ENCODE data around the gene PRKN.

The PRKN gene

DNA sequence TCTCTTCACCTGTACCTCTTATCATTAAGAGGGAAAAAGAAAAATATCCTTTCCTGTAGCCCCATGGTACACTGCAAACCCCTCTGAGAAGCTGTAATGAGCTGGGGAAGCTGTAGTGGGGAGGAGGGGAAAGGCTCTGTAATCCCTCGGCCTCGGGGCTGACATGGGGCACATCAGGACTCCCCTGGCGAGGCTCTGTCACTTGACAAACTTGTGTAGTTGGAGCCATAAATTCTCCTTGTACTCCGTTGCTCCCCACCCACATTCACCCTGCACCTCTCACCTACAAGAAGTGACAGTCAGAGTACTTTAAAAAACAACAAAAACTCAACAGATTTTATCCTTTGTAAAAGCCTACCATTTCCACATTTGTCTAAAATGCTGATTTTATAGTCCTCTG is 978.0 kb downstream of the PRKN start:
- Histone ChIP-seq H3K27me3 (ENCODE audit: insufficient read depth, poor library complexity, severe bottlenecking) (no peaks in the 10 kb centered on the region), H3K4me3 (ENCODE audit: severe bottlenecking) (no peak overlapping the region), H3K4me1 (ENCODE audit: insufficient read depth, poor library complexity, severe bottlenecking) (peaks cover 11% of the 10 kb centered on the region), H3K27ac (ENCODE audit: poor library complexity, severe bottlenecking) (no peak overlapping the region), H3K36me3 (ENCODE audit: low read depth) (no peaks in the 10 kb centered on the region), H3K9me3 (ENCODE audit: severe bottlenecking) (no peaks in the 10 kb centered on the region)
- TF ChIP-seq, protein P1, sequence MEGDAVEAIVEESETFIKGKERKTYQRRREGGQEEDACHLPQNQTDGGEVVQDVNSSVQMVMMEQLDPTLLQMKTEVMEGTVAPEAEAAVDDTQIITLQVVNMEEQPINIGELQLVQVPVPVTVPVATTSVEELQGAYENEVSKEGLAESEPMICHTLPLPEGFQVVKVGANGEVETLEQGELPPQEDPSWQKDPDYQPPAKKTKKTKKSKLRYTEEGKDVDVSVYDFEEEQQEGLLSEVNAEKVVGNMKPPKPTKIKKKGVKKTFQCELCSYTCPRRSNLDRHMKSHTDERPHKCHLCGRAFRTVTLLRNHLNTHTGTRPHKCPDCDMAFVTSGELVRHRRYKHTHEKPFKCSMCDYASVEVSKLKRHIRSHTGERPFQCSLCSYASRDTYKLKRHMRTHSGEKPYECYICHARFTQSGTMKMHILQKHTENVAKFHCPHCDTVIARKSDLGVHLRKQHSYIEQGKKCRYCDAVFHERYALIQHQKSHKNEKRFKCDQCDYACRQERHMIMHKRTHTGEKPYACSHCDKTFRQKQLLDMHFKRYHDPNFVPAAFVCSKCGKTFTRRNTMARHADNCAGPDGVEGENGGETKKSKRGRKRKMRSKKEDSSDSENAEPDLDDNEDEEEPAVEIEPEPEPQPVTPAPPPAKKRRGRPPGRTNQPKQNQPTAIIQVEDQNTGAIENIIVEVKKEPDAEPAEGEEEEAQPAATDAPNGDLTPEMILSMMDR (IDR thresholded peaks at IDR 0.05; ENCODE audit: poor library complexity, severe bottlenecking), result no peak
- no peak for ATAC-seq (ENCODE audit: low read depth)
- DNase-seq (ENCODE audit: low spot score), result no peak

DNA sequence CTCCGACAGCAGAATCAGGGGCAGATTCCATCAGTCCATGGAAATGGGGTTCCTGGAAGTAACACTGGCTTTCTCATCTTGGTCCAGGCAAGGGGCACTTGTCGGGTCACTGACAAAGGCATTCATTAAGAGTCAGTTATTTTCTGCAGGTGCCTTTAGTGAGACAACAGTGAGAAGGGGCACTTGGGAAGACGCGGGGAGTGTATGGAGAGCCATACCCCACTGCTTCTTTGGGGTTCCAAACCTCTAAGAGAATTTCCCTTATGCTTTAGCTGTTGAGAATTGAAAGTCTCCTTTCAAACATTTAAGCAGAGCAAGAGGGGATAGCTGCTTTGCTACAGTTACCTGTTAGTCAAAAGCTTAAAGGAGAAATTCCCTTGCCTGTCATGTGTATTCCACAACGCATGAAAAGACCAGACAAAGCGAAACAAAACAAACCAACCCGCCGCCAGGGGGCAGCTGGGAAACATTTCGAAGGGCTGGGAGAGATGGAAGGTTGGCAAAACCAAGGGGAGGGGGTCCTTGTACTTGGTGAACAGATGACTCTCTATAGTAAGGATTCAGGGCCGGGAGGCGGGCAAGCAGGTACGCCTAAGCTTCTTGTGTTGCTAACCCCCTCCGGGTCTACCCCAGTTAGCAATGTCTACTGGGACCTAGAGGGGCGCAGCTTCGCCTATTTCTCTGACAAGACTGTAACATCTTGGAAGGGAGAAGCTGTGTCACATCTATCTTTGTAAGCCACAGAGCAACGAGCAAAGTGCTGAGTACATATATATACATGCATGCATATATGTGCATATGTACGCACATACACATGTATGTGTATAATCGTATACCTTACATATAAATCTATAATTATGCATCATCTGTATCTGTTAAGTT is 978.8 kb downstream of the PRKN start:
- TF ChIP-seq, protein P1 (IDR thresholded peaks at IDR 0.05; ENCODE audit: poor library complexity, severe bottlenecking), result peak; percentile 14
- Histone ChIP-seq H3K27me3 (ENCODE audit: insufficient read depth, poor library complexity, severe bottlenecking) (no peaks in the 10 kb centered on the region), H3K4me1 (ENCODE audit: insufficient read depth, poor library complexity, severe bottlenecking) (peaks cover 11% of the 10 kb centered on the region), H3K36me3 (ENCODE audit: low read depth) (no peaks in the 10 kb centered on the region), H3K4me3 (ENCODE audit: severe bottlenecking) (no peak overlapping the region), H3K27ac (ENCODE audit: poor library complexity, severe bottlenecking) (no peak overlapping the region), H3K9me3 (ENCODE audit: severe bottlenecking) (no peaks in the 10 kb centered on the region)
- no peak for DNase-seq (ENCODE audit: low spot score)
- ATAC-seq (ENCODE audit: low read depth), result no peak

DNA sequence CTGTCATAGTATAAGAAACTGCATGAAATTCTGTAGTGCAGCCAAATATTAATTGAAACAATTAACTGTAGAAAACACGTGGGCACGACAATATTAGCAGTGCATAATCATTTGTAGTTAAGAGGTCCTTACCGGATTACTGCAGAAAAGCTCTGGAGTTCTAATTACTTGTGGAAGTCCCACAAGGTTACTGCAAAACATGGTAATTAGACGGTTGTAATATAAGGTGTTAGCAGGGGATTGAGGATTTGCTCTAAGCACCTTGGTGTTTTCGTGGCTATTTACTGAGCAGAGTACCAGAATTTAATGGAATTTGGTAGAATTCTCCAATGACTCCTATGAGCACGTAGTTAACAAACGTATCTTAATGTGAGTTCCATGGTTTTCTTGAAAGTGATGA is 980.1 kb downstream of the PRKN start:
- Histone ChIP-seq H3K4me1 (ENCODE audit: insufficient read depth, poor library complexity, severe bottlenecking) (peaks cover 11% of the 10 kb centered on the region), H3K4me3 (ENCODE audit: severe bottlenecking) (no peak overlapping the region), H3K36me3 (ENCODE audit: low read depth) (no peaks in the 10 kb centered on the region), H3K9me3 (ENCODE audit: severe bottlenecking) (no peaks in the 10 kb centered on the region), H3K27ac (ENCODE audit: poor library complexity, severe bottlenecking) (no peak overlapping the region), H3K27me3 (ENCODE audit: insufficient read depth, poor library complexity, severe bottlenecking) (no peaks in the 10 kb centered on the region)
- ATAC-seq (ENCODE audit: low read depth), result no peak
- DNase-seq (ENCODE audit: low spot score), result no peak
- TF ChIP-seq, protein P1 (IDR thresholded peaks at IDR 0.05; ENCODE audit: poor library complexity, severe bottlenecking), result no peak

DNA sequence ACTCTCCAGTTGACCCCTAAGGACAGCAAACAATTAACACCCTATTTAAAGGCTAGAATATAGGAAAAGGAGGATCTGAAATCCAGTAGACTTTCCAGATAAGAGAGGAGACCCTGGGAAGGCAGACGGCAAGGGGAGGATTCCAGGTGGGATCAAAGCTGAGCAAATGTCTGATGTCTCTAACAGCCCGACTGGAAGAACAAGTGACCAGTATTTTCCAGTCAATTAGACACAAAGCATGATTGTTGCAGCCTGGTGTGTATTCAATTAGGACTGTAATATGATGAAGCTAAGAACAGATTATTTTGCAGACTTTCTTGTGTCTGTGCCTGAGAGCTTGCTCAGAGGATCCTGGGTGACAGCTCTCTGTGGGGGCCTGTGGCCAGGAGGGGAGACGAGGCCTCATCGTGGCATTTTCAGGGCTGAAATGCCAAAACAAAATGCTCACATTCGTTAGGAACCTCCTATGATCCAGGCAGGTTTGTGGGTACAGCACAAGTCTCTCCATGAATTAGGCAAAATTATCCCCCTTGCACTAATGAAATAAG is 981.9 kb downstream of the PRKN start:
- H3K4me1 ChIP-seq (ENCODE audit: insufficient read depth, poor library complexity, severe bottlenecking), result peaks cover 6% of the 10 kb centered on the region
- ATAC-seq (ENCODE audit: low read depth) (no peak), DNase-seq (ENCODE audit: low spot score) (no peak)
- no peaks in the 10 kb centered on the region for H3K9me3 ChIP-seq (ENCODE audit: severe bottlenecking)
- no peaks in the 10 kb centered on the region for H3K27me3 ChIP-seq (ENCODE audit: insufficient read depth, poor library complexity, severe bottlenecking)
- H3K27ac ChIP-seq (ENCODE audit: poor library complexity, severe bottlenecking), result no peak overlapping the region
- TF ChIP-seq, protein P1 (IDR thresholded peaks at IDR 0.05; ENCODE audit: poor library complexity, severe bottlenecking), result no peak
- H3K36me3 ChIP-seq (ENCODE audit: low read depth), result no peaks in the 10 kb centered on the region
- H3K4me3 ChIP-seq (ENCODE audit: severe bottlenecking), result no peak overlapping the region

DNA sequence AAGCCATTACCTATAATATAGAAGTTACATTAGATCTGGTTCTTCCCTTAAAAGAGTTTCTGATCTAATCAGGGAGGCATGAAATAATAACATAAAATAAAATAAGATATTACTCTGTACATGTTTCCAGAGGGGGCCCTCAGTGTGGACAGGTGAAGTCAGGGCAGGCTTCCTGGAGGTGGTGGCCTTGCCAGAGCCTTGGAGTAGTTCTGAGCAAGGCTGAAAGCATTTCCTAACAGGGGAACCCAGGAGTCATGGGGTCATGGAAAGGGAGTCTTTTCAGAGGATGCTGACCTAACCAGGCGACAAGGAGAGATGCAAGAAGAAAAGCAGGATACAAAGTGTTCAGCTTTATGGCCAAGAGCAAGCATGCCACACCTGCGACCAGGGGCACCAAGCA is 982.4 kb downstream of the PRKN start:
- Histone ChIP-seq H3K27me3 (ENCODE audit: insufficient read depth, poor library complexity, severe bottlenecking) (no peaks in the 10 kb centered on the region), H3K4me3 (ENCODE audit: severe bottlenecking) (no peak overlapping the region), H3K9me3 (ENCODE audit: severe bottlenecking) (no peaks in the 10 kb centered on the region), H3K4me1 (ENCODE audit: insufficient read depth, poor library complexity, severe bottlenecking) (peaks cover under 1% of the 10 kb centered on the region), H3K36me3 (ENCODE audit: low read depth) (no peaks in the 10 kb centered on the region), H3K27ac (ENCODE audit: poor library complexity, severe bottlenecking) (no peak overlapping the region)
- TF ChIP-seq, protein P1 (IDR thresholded peaks at IDR 0.05; ENCODE audit: poor library complexity, severe bottlenecking), result no peak
- DNase-seq (ENCODE audit: low spot score) (no peak), ATAC-seq (ENCODE audit: low read depth) (no peak)
